NCI-H345 (cell line): ENCODE data around the gene PTPRN2.
"Not testable (repeated sequence)": the region's sequence is repeated elsewhere in the genome, so short reads cannot be mapped to it uniquely, and the experiment has no call there.

Experiments used
- DNase-seq: peaks from one replicate; lab custom pipeline; 2025; lab: John Stamatoyannopoulos, UW

Gene PTPRN2

DNA sequence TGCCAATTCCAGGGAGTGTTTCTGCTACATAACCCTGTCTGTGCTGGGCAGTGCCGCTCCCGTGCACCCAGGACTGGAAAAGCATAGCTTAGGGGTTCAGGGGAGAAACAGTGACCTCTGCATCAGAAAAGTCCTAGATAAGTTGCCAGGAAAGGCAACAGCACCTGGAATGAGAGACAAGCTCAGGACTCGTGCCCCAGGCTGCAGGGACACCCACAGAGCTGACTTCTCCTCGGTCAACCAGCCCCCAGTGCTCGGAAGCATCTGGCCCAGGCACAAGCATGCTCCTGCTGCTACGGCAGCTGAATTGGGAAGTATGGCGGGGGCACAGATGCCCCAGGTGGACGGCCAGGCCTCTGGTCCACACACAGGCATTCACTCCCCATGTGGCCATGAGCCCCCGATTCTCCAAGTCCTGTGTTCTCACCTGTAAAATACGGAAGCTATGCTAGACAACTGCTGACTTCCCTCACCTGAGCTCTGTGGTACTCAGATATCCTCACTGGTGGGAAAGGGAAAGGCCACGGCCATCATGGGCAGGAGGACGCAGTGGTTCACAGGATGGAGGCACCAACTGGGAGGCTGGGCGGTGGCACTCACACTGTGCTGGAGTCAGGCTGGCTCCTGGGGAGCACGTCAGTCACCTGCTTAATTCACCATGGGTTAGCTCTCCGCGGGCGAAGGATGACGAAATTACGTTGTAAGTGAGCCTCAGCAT, 220.5 kb downstream of the PTPRN2 start:
- no peak for DNase-seq

DNA sequence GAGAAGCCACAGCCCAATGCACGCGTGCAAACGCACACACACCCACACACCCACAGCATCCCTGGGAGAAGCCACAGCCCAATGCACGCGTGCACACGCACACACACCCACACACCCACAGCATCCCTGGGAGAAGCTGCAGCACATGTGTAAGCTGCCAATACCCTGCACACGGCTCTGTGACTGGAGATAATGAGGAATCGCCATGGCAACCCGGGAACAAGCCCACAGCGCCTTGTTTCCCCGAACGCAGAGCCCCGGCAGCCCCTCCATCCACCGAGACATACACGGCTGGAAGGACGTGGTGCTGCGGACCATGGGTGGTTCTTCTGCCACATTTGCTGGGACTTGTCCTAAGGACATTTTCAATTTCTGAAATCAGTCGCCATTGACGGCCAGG, 221.3 kb downstream of the PTPRN2 start:
- DNase-seq = no peak

DNA sequence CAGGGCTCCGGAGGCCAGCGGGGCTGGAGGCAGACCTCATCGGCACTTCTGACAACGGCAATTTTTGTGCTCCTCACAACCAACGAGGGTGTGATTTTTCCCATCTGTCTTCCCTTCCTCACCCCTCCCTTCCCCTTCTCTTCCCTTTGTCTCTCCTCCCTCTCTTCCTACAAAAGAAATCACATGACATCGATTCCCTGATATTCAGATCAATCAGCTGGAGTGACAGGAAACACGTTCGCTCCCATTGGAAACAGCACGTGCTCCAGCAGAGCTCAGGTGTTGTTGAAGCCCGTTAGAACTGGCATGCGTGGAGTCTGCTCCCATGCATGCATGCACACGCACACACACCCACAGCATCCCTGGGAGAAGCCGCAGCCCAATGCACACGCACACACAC, 222.4 kb downstream of the PTPRN2 start:
- DNase-seq = no peak

DNA sequence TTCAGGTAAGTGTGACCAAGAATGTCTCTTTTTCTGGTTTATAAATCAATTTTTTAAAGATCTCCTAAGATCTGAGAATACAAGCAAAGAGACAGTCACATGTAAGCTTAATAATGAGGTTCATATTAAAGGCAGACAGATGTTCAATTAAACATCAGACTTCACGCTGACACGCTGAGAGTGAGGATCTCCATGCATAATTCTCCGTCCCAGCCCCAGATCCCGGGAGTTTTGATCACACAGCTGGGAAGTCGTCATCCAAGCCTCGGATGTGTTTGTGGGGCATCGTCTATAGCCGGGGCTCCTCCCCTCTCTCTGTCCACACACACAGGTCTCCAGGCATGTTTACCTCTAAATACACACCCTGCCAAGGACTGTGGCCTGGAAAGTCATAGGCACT, 223.2 kb downstream of the PTPRN2 start:
- DNase-seq = no peak

DNA sequence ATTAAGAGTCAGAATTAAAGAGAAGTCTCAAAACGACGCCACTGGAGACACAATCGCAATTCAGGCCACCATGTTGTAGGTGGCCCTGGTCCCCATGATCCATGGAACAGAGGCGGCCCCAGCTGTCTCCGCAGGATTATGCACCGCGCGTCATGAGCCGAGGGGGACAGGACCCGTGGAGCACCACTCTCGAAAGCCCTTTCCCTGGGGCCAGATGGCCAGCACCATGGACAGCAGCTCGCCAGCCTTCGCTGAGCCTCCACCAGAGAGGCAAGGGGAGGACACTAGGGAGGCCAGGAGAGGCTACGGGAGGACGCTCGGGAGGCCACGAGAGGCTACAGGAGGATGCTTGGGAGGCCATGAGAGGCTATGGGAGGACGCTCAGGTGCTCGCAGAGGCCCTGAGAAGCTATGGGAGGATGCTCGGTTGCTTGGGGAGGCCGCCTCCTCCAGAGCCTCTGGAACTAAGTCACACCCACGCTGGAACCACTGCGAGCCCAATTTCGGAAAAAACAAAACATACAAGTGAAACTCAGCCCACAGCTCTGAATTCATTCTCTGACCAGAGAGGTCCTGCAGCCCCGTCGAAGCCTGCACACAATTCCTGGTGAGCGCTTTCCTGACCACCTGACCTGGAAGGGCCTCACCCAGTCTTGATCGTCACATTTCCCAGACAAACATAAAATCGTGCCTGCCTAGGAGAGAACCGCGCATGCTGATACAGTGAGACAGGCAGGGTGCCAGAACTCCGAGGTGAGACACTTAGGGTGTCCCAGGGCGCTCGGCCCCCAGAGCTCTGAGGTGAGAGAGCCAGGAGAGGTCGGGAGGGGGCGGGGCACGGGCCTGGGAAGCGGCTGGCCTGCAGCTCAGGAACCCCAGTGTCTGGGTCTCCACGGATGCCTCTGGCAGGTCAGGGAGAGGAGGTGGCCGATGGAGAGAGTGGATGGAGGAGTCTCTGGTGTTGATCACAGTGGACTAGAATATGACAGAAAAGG, 224.4 kb downstream of the PTPRN2 start:
- DNase-seq = no peak

DNA sequence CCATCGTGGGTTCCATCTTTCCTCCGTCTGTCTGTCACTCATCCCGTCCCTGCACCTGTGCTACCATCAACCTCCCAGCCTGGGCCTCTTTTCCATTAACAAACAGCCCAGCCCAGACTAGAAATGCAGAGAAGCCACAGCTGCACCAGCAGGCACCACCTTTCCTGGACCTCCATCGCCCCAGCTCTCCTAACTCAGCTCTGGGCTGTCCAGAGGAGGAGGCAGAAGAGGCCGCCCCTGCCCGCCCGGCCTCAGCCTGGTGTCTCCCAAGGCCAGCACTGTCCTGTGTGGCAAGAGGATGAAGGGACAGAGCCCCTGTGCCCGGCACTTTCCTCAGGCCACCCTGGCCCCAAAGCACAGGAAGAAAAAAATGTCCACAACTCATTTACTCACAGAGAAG, 225.6 kb downstream of the PTPRN2 start:
- no peak for DNase-seq

DNA sequence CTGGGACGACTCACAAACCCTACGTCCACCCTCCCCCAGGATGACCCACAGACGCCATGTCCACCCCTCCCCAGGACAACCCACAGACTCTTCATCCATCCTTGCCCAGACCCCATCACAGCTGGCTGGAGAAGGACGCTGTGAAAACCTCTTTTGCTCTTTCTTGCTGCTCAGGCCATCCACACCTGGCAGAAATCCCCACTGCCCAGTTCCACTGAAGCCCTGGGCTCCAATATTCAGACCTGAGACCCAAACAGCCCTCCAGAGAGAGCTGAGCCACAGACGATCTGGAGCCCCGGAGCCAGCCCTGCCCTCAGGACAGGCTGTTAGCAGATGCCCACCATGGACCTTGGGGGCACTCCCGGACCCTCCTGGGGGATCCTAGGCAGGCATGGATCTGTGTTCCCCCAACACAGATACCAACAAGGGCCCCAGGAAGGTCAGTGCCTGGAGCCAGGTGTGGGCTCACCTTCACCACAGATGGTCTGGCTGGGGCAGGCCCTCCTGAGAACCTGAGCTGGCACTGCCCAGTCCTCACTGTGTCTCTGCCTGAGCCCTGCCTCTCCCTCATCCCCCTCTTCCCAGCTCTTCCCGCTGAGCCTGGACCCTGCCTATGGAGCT, 226.2 kb downstream of the PTPRN2 start:
- DNase-seq = no peak

DNA sequence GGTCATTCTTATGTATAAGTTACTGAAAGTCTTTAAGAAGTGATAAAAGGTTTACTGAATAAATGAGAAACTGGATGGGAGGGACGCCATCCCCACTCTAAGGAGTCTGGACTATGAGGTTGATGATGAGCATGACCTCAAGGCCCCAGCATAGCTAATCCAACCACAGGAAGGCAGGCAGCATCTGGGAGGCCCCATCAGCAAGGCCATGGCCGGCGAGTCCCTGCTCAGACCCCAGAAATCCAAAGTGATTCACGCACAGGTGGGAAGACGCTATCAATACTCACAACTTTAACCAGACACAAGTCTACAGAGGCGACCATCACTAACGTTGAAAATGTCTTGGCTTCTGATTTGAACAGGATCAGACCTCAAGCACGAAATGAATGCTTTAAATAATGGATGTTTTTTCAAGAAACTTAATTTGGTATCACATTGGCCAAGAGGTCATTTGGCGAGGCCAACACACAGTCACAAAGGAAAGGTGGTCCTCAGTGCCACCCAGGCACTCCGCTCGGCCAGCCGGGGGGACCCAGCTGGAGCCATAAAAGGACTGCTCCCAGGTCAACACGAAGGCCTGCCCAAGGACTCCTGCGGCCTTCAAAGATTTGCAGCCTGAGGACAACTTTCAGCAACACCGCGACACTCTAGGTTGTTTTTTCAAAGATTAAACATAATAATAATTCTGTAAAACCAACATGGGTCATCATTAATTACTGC, 228.5 kb downstream of the PTPRN2 start:
- no peak for DNase-seq

DNA sequence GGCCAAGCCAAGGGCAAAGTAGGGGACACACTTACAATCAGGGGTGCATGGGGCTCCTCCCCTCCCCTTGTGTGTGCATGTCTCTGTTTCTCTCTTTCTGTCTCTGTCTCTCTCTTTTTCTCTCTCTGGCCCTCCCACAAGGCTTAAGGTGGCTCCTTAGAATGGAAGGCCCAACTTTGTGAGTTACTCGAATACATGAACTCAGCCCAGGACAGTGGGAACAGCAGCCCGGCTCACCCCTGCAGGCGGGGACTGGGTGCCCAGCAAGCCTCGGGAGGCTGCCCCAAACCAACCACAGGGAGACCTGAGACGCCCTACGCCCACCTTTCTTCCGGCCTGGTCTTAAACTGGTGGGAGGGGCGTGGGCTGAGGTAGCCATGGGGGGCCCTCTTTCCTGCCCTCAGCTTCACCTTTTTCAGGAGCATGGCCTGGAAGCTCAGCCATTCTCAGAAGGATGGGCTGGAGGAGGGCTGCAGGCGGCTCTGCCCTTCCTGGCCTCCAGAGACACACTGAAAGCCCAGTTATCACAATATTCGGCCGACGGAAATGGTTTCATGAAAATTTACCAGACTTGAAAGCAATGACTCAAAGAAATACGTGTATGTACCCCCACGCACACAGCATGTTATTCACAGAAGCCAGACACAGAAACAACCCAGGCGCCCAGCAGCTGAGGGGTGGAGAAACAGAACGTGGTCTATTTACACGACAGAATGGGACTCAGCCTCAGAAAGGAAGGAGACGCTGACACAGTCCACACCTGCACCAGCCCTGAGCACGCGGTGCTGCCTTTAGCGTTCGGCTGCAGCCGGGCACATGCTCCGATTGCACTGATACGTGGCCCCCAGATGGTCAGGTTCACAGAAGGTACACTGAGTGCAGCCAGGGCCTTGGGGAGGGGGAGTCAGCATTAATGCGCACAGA, 229.5 kb downstream of the PTPRN2 start:
- no peak for DNase-seq

DNA sequence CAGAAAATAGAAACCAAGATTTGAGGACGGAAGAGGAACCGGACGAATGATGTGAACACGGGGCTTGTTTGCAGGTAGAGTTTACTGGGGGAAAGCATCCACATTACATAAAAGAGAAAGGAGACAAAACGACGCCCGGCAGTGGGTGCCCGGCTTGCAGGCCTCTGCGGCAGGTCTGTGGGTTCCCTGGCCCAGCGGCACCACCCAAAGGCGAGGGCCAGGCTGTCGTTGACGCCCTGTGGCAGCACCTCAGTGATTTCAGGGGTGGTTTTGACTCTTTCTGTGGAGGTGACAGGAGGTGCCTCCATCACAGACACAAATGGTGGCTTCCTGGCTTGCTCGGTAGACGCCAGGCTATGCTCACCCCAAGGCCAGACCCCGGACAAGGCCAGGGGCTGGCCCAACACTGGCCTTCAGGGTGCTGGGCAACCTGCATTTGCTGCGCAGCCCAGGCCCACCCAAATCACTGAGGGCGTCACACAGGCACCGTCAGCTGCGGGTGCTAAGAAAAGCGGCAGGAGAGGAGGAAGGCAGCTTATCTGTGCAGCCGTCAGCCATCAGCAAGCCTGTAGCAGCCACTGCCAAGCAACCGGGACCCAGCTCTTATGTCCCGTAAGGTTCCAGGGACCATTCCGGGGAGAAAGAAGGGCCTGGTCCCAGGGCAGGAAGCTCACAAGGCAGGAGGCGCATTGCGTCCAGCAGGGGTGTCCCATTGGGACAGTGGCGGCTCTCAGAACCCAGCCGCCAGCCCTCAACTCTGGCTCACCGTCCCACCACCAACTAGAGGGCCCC, 230.3 kb downstream of the PTPRN2 start:
- DNase-seq = no peak

DNA sequence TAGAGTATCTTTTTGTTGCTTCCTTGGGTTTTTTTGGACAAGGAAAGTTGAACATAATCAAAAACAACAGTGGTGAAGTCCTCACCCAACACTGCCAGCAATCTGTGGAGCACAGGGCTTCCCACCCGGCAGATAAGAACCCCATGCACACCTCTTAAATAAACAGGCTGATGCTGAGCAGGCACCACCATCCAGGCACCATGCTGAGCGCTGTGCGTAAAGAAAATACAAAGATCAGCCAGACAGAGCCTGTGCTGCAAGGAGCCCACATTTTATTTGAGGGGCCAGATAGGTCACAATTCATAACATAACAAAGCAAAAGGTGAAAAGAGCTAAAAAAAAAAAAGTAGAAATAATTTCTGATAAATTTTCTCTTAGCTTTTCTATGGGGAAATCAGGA, 231.2 kb downstream of the PTPRN2 start:
- DNase-seq = peak; percentile 51

DNA sequence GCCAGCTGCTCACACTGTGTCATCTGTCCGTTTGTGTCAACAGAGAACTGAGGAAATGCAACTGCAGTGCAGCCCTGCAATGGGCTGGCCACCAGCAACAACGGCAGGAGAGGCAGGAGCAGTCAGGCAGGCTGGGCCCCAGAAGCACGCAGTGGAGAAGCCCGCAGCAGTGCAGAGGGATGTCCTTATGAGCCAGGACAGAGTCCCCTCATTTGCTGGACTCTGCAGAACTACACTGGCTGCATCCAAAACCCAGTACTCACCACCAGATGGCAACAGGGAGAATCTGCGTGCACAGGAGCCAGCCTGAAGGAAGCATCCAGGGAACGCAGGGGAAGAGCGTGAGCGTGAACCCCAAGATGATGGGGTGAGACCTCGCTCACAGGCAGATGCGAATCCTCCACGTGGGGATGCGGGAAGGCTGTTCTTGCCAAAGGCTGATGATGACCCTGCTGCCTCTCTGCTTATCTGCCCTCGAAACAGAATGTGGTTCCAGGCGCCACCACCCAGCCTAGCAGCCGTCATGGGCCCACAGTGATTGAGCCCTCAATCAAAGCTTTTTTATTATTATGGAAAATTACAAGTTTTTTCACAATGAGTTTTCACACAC, 232.1 kb downstream of the PTPRN2 start:
- DNase-seq = peak; percentile 50

DNA sequence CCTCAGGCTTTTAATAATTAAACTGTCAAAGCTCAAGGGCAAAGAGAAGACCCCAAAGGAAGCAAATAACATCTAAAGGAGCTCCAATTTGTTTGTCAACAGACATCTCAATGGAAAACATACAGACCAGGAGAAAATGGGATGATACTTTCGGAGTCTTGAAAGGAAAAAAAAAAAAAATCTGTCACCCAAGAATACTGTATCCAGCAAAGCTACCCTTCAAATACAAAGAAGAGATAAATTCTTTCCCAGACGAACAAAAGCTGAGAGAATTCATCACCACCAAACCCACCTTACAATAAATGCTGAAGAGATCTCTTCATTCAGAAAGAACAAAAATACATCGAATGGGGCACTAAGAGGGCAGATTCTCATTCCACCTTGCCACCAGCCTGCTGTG, 232.8 kb downstream of the PTPRN2 start:
- DNase-seq = no peak

DNA sequence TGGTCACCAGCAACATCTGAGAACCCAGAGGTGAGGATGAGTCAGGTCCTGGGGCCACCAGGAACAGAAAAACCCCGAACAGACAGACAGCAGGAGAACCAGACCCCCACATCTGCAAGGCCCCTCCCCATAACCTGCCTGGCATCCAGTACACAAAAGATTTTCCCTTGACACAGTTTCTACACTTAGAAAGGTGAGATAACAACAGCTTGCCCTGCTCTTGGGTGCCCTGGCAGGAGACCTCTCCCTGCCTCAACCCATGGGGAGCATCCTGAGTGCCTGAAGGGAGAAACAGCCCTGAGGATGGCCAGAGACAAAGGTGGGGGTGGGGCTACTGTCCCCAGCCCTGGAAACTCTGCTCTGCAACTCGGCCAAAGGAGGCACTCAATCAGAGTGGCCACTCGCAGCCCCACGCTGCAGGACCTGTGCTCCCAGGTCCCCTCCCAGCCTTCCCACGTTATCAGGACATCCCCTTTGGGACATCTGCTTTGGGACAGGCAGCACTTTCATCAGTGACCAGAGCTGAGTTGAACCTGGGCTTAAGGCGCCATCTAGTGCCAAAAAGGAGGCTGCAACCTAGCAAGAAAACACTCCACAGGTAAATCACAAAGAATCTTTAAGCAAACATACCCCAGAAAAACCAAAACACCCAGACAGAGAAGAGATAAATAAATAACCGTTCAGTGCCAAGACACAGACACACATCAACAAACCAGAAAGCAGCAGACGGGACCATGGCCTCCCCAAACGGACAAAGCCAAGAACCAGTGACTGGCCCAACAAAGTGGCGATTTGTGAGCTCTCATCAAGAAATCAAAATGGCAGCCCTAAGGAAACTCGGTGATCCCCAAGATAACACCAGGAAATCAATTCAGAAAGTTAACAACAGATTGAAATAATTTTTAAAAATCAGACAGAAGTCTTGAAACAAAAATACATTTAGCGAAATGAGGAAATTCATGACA, 233.7 kb downstream of the PTPRN2 start:
- peak; percentile 36 for DNase-seq

DNA sequence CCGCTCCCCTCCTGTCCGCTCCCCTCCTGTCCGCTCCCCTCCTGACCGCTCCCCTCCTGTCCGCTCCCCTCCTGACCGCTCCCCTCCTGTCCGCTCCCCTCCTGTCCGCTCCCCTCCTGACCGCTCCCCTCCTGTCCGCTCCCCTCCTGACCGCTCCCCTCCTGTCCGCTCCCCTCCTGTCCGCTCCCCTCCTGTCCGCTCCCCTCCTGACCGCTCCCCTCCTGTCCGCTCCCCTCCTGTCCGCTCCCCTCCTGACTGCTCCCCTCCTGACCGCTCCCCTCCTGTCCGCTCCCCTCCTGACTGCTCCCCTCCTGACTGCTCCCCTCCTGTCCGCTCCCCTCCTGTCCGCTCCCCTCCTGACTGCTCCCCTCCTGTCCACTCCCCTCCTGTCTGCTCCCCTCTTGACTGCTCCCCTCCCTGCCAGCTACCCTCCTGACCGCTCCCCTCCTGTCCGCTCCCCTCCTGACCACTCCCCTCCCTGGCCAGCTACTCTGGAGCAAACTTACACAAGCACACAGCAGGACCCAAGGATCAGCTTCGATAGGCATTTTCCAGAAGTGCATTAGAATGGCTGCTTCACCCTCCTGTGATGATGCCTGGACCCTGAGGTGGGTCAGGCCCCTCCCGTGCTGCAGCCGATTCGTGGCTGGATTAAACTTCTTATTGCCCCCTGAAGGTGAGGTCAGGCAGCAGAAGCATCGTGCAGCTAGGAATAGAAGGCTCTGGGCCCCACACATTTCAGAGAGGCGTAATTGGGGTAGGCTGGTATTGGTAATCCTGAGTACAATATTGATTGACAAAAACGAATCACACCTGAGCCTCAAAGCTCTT, 235.5 kb downstream of the PTPRN2 start:
- DNase-seq = not testable (repeated sequence)

DNA sequence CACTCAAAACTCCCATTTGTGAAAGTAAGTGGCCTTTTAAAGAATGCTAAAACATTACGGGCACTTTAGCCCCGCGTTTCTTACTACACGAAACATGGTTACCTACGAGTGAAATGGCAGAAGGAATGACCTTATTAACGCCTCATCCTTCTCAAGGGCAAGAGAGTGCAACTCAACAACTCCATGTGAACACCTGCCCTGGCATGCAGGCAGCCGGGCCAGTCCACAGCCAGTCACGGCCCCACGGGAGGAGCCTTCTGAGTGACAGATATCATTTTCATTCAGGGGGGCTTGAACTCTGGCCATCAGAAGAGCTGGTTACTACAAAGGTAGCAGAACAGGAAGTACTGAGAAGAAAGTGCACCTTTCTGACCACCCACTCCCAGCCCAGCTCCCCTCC, 236.1 kb downstream of the PTPRN2 start:
- DNase-seq = no peak

DNA sequence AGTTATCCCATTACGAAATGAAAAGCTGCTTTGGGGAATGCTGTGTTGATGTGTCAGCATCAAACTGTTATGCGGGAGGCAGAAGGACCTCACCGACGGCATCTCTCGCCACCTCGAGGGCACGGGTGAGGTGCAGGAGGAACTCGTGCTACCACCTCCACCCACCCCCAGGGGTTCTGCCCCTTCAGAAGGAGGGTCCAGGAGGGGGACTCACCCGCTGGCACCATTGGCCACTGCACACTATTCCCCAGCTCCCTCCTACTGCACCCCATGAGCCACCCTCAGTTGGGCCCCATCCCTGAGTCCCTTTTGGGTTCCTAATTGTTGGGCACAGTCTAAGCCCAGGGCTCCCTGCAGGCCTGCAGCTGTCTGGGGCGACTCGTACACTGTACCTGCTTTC, 236.6 kb downstream of the PTPRN2 start:
- no peak for DNase-seq
